NCI-H2171 (cell line): ENCODE data around the gene ZDHHC3.

ENCODE experiments used
- DNase-seq: peaks from one replicate; lab custom pipeline; 2025; lab: John Stamatoyannopoulos, UW

ZDHHC3 gene, protein sequence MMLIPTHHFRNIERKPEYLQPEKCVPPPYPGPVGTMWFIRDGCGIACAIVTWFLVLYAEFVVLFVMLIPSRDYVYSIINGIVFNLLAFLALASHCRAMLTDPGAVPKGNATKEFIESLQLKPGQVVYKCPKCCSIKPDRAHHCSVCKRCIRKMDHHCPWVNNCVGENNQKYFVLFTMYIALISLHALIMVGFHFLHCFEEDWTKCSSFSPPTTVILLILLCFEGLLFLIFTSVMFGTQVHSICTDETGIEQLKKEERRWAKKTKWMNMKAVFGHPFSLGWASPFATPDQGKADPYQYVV

DNA sequence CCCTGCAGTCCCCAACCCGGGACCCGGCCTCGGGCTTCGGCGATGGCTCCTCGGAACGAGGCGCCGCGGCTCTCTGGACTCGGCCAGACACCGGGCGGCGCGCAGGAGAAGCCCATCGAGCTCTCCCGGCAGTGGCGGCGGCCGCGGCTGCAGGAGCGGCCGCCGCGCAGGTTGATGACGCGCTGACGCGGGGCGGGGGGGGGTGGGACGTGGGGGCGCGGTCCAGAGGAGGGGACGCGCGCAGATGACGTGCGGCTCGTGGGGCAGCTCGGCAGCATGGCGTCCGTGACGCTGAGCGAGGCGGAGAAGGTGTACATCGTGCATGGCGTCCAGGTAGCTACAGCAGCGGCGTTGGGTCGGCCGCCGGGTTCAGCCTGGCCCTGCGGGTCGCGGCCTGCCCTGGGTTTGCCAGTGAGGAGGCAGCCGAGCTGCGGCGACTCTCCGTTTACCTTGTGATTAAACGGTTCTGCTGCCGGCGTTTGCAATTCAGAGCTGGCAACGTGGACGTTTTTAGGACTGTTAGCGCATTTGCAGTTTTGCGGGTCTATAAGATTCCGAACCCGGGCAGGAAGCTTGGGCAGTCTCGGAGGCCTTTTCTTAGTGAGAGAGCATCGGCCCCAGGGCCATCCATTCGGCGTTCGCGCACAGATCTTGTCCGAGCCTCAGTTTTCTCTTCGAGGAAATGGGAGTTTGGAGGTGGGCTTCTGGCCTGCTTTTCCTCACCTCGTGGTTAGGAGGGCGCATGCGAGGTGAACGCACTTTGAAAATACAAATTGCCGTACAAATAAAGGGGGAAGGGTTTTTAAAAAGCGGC, at the start of gene ZDHHC3, which contains the start of gene EXOSC7:
TSS of gene ZDHHC3 (minus strand) at position 173 of the 814 bp plus-strand sequence. CDS start 16,738 bp downstream, outside the sequence.
TSS of gene EXOSC7 (plus strand) at position 243 of the 814 bp plus-strand sequence. CDS start at position 277, 34 bp downstream.
- DNase-seq: peak; percentile 60

DNA sequence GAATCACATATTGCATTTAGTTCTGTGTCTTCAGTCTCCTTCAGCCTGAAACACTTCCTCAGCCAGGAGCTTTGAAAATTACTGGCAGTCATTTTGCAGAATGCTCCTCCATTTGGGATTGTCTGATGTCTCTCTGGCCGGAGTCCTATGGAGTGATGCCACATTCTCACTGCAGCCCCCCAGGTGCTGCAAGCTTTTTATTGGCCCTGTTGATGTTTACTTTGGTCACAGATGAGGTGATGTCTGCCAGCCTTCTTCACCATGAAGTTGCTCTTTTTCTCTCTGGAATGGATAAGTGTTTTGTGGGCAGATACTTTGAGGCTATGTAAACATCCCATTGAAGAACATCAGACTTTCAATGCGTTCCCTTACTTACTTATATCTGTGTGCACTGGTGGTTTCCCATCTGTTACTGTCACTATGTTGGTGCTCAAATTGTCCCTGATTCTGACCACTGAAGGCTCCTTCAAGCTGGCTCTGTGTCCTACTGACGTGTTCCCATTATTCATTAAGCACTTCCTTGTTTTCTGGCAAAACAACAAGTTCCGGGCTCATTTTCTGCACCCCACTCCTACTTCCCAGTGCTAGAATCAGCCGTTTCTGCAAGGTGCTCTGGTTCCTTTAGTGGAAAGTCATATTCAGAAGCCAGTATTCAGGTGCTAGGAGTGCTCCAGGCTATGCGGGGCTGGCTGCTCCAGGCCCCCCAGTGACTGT, 48.7 kb upstream of the ZDHHC3 start:
- DNase-seq: no peak

DNA sequence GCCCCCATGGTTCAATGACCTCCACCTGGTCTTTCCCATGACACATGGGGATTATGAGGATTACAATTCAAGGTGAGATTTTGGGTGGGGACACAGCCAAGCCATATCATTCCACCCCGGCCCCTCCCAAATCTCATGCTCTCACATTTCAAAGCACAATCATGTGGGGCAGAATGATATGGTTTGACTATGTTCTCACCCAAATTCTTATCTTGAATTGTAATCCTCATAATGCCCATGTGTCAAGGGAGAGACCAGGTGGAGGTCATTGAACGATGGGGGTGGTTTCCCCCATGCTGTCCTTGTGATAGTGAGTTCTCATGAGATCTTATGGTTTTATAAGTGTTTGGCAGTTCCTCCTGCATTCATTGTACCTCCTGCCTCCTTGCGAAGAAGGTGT, 47.7 kb upstream of the ZDHHC3 start:
- no peak for DNase-seq

DNA sequence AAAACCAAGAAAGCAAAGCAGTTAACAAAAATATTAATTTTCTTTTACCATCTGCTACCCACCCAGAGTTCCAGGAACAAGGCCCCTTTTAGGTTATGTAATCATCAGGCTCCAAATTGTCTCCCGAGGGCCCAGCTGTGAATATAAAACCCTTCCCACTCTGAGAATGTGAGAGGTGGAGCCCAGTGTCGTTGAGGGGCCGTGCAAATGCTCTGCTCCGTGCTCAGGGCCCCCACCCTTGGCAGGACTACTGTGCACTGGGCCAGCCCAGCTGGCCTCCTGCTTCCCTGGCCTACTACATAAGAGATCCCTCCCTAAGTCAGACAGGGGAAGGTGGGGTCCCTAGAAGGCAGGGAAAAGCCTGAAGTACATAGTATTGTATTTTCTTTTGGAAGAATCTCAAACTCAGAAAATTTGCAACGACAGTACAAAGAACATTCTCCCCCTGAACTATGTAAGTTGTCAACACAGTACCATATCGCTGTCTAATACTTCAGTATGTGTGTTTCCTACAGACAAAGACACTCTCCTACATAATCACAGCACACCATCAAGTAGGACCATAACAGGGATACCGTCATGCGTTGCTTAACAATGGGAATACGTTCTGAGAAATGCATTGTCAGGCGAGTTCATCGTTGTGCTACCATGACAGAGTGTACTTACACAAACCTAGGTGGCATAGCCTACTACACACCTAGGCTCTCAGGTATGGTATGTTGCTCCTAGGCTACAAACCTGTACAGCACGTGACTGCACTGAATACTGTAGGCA, 45.7 kb upstream of the ZDHHC3 start:
- no peak for DNase-seq

DNA sequence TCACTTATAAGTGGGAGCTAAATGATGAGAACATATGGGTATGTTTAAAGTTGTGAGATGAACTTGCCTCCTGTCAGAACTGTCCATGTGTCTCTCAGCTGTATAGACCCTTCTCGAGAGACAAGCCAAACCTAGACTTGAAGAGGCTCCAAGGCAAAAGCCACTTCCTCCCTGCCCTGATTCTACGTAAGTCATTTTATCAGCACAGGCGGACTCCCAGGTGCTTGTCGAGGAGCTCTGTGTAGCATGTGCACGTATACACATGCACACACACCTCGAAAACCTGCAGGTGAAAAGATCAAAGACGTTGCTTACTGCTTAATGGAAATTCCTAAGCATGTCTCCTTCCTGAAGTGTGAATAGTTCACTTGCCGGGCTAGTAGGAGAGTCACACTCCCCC, 44.6 kb upstream of the ZDHHC3 start:
- DNase-seq: no peak

DNA sequence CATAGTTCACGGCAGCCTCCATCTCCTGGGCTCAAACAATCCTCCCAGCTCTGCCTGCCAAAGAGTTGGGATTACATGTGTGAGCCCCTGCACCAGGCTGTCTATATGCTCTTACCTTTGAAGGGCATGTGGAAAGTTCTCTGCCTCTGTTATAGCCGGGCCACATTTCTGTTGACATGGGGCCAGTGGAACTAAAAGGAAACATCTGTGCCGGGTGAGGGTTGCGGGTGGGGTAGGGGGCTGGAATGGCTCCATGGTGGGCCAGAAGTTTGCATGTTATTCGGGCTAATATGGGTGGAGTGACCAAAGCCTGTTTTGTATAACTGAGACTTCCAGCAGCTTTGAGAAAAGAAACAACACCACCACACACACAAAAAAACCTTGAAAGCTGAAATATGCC, 41.8 kb upstream of the ZDHHC3 start:
- no peak for DNase-seq

DNA sequence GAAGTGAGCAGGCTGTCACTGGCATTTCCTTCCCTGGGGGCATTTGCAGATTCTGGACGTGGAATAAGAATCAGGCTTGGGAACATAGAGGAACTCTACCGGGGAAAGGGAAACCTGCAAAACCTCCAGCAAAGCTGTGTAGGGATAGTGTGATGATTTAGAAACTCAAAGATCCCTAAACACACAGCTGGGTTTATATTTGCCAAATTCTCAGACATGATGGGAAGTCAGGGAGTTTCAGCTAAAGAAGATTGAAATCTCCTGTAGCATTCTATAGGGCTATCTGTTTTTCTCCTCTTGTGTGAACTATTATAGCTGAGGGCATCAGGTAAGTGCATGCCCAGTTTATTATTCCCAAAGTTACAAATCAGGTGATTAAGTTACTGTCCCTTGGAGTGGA, 40.9 kb upstream of the ZDHHC3 start:
- no peak for DNase-seq

DNA sequence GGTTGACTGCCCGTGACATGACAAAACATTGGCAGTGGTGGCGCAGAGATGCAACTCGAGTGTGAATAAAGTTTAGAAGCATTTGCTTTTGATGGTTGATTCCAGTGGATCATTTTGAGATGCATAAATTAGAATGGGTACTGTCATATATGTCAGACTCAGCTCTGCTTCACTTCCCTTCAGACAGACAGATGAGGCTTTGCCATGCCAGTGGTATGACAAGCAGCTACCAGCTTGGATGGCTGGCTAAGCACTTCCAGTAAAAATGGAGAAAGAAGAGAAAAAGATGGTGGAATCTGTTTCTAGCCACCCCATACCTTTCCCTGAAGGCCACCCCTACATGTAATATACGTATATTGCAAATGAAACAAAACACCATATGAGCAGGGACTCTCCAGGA, 36.6 kb upstream of the ZDHHC3 start:
- no peak for DNase-seq

DNA sequence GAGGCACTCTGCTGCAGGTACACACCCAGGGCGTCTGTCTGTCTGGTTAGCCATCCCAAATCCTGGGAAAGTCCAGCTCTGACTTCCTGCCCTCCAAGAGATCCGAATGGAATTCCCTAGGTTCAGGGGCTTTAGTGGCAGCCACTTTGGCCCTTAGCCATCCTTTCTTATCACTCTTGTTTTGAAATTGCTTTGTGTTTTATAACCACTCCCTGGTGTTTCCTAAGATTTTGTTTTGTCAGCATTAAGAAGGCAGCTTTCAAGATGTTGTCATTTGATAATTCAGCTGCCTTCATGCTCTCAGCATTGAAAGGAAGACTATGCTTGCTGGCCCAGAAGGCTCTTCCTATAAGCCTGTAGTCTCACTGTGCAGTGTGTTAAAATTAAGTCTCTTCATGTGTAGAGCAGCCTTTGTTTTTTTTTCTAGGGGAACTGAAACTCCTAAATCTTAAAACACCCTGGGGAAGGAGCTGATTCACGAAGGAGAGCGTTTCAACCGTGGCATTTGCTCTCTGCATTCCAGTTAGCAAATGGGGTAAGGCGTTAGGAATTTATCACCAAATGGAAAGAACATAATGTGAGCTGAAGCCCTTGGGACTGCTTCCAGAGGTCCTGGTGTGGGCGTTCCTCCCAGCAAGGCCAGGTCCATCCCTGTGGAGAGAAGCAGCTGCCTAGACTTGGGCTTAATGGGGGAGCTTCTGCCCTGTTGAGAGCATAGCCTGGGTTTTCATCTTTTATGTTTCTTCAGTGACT, 36.0 kb upstream of the ZDHHC3 start:
- DNase-seq: no peak

DNA sequence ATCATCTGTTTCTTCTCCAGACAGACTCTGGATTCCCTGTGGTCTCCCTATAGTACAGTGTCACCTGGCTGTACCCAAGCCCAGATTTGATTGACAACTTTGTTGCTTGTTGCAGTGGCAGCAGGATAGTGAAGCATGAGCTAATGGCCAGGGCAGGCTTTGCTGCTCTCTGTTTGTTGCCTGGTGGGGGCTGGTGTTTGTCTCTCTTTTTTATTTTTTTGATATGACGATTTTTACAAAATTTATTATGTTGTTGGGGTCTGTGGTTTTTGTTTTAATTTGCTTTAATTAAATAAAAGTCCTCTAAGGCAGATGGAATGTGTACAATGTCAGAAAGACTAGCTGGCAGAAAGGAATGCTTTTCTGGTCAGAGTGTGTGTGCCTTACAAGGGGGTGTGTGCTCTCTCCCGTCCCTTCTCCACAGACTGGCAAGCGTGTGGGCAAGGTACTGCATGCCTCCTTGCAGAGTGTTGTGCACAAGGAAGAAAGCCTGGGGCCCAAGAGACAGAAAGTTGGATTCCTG, 34.9 kb upstream of the ZDHHC3 start:
- DNase-seq: no peak

DNA sequence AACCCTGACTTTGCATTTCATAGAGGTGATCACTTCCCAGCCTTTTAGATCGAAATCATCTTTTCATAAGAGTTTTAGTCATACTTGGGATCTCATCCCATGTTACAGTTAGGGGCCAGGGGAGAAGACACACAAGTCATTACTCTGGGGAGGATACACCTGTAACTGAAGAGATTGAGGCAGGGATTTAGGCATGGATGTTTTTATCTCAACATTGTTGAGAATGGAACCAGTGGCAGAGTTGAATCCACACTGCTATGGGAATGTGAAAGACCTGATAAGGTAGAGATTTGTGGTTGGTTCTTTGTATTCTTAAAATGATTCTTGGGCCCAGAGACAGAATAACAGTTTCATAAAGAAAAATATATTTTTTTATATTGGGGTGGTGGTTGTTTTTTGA, 33.9 kb upstream of the ZDHHC3 start:
- no peak for DNase-seq

DNA sequence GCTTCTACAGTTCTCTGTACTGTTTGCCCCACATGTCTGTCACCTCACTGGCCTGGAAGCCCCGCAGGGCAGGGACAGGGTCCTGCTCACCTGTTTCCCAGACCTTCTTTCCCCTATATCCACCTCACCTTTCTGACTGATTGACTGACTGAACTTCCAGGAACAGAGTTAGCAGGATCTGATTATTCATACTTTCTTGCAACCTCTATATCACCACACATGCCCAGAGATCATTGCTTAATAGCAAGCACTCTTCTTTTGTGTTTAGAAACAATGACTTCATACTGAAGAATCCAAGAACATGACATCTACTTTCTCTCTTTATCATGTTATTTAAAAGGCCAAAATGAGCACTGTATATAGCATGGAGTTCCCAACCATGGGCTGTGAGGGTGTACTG, 32.1 kb upstream of the ZDHHC3 start:
- DNase-seq: no peak

DNA sequence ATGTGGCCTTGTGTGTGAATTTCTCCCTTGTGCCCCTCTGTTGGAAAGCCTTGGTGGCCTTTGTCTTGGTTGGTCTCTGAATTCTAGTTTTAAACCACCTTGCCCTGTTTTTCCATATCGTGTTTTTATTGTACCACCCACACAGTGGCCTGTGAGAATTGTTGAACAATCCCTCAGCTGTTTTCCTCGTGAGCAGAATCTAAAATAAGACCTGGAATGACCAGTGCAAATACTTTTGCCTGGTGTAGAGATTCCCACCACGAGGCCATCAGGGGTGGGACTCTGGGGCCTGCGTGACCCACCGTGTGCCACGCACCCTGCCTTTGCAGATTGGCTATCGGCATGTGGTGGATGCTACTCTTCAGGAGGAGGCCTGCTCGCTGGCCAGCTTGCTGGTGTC, 31.1 kb upstream of the ZDHHC3 start:
- no peak for DNase-seq

DNA sequence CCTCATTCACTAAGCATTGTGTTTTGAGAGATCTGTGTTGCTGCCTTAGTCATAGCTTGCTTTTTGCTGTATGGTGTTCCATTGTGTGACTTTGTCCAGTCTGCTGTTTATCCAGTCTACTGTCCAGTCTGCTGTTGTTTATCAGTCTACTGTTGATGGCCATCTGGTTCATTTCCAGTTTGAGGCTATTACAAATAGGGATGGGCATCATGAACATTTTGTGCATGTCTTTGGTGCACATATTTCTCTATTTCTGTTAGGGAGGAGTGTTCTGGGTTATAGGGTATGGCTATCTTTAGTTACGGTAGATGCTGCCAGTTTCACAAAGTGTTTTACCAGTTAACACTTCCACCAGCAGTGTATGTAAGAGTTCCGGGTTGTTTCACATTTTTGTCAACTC, 27.9 kb upstream of the ZDHHC3 start:
- no peak for DNase-seq

DNA sequence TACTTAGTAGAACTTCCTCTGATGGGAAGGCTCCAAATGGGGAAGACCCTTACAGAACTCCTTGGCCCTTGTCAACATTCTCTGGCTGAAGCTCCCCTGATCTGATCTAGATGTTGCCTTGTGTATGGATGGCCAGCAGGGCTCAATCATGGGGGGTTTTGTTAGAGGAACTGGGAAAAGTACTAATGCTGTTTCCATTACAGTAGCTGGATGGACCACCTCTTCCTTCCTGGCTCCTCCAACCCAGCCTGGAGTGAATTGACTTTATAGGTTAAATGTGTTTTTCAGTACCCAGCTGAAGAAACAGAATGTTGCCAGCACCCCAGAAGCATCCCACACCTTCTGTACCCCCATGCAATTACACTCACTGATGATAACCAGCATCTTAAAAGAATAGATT, 27.4 kb upstream of the ZDHHC3 start:
- DNase-seq: no peak

DNA sequence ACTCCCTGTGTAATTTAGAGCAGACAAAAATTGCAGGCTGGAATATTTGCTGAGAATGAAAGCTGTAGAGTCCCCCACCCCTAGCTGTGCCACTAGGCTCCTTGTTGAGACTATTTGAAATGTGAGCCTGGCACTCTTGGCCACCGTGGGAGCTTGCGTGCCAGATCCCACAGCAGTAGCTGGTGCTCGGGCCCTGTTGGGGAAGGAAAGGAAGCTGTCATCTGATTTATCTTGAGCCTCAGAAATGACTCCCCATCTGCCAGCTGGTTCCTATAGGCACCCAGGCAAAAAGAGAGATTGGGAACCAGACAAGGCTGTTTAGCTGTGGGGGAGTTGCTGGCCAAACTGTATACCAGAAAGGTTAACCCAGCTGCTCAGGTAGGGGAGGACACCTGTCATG, 26.7 kb upstream of the ZDHHC3 start:
- DNase-seq: no peak

DNA sequence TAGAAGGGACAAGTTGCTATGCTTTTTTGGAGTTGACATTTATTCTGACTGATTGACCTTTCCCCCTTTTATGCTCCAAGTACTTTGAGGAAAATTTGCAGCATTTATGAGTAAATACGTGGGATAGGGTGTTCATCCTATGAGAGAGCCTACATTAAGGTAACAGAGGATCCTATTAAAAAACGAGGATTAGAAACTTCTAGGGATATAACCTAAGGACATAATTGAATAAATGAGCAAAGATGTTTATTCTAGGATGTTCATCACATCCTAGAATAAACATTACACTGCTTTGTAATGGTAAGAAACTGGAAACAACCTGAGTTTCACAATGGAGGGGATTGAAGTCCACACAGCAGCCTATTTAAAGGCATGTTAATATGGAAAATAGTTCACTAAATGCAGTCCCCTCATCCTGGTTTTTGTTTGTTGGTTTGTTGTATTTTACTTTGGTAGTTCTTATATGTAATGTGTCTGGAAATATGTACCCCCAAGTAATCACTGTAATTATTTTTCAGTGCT, 26.2 kb upstream of the ZDHHC3 start:
- DNase-seq: no peak

DNA sequence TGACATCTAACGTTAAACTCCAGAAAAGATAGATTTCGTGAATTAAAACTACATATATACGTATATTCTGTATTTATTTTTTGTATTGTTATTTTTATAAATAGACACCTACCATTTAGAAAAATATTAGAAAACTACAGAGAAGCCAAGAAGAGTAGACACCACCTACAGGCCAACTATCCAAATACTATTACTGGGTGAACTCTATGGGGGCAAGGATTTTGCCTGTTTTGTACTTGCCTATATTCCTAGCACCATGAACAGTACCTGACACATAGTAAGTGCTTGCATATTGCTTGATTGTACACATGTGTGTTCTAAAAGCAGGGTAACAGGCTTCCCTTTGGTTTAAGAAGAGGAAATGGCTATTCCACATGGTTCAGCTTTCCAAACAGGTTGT, 25.8 kb upstream of the ZDHHC3 start:
- DNase-seq: no peak

DNA sequence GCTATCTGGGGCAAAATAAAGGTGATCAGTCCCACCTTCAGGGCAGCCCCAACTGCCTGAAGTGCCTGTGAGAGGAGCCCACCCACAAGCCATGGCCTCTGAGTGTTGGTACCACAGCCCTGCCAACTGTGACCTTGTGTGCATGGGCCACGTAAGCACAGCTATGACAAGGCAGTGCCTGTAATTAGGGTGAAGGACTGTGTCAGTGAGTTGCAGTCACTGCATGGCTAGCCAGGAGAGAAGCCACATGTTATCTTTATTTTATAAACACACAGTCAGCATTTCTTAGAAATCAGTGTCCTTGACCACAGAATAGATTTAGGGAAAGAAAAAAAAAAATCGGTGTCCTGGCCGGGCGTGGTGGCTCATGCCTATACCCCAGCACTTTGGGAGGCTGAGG, 24.8 kb upstream of the ZDHHC3 start:
- no peak for DNase-seq

DNA sequence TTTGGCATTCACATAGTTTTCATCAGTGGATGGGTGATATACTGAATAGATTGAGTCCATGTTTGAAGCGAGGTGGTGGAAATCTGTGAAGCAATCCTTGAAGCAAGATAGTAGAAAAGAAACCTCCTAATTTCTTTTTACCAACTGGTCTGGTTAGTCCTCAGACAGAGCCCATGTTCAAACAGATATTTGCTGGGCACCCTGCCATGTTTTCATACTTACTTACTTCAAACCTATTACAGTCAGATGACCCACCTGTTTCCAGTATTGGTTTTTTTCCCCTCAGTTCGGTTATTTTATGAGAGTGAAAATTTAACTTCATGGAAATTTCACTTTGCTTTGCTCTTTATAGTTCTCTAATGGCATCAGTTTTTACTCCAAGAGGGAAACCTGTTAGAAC, 23.8 kb upstream of the ZDHHC3 start:
- DNase-seq: no peak

DNA sequence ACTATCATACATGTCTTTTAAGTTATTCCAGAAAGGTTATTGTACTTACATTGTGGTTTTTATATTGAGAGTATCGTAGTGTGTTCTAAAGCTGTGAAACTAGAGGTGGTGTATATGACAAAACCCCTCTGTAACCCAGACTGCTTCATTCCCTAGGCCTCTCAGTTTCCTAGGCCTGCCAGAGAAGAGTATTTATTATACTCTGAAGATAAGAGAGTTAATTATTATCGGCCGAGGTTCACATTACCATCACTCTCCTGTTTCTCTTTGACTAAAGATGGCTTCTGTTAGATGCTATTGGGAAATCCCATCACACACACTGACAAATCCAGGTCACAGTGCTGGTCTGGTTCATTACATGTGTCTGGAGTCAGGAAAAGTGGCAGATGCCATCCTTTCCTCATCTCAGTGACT, 20.6 kb upstream of the ZDHHC3 start:
- no peak for DNase-seq
